ENCODE data around the gene HSD17B8.

HSD17B8 gene

DNA sequence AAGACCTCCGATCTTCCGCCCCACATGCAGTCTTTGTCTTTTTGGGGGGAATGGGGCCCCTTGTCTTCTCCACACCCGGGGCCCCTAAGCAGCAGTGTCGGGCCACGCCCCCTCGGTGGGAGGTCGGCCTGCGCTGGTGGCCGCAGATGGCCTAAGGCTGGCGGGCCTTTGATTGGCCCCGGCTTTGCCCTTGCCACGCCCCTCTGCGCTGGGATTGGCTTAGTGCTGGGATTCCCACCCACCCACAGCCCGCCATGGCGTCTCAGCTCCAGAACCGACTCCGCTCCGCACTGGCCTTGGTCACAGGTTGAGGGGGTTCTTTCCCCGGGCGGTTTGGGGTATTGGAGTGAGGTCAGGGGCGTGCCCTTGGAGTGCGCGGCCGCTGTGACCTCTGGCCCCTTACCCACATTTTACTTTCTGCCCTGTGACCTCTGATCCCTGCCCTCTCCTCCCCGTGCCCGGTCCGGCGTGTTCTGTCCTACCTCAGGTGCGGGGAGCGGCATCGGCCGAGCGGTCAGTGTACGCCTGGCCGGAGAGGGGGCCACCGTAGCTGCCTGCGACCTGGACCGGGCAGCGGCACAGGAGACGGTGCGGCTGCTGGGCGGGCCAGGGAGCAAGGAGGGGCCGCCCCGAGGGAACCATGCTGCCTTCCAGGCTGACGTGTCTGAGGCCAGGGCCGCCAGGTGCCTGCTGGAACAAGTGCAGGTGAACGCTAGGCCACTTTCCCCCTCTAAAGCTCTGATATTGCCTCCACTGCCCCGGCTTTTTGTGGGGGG, at the start of gene HSD17B8:
TSS of gene HSD17B8 (plus strand) at position 241 of the 776 bp plus-strand sequence. CDS start at position 255, 14 bp downstream.
- DNase-seq, result peak; percentile 94

DNA sequence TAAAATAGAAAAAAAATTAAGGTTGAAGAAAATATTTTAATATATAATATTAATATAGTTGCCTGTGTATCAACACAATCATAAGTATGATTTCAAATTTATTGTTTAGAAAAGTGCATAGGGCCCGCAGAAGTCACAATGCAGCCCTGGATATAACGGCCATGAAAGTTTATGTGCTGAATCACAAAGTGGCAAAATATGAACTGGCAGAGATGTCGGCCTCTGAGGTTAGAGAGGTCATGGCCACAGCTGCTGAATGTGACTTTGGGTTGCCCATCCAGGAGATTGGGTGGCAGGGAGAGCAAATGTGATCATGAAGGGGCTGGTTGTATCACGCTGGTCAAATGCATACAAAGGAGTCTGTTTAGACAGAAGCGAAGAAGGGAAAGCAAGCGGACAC, 47.9 kb upstream of the HSD17B8 start:
- DNase-seq, result no peak

DNA sequence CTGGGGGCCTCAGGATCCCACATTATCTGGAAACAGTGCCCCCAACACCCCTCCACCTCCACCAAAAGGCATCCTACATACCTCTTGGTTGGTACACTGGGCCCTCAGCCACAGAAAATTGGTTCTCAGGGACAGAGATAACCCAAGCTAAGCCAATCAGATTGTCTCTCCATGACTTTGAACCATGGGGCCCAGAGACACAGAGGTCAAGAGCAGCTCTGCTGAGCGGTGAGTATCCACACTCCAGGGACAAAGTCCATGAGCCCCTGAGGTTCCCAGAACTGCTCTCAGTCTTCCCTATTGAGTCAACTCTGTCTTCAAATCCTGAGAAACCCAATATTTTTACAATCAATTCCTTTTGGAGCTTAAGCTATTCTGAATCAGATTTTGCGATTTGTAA, 47.5 kb upstream of the HSD17B8 start:
- no peak for DNase-seq

DNA sequence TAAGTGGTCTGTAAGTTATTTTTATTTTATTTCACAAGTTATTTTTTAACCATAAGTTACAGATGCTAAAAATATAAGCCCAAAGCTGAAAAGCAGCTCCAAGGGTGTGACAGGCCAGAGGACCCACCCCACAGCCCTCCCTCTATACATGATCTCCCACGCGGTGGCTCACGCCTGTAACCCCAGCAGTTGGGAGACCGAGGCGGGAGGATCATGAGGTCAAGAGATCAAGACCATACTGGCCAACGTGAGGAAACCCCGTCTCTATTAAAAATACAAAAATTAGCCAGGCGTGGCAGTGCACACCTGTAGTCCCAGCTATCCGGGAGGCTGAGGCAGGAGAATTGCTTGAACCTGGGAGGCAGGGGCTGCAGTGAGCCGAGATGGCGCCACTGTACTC, 44.4 kb upstream of the HSD17B8 start:
- DNase-seq, result no peak

DNA sequence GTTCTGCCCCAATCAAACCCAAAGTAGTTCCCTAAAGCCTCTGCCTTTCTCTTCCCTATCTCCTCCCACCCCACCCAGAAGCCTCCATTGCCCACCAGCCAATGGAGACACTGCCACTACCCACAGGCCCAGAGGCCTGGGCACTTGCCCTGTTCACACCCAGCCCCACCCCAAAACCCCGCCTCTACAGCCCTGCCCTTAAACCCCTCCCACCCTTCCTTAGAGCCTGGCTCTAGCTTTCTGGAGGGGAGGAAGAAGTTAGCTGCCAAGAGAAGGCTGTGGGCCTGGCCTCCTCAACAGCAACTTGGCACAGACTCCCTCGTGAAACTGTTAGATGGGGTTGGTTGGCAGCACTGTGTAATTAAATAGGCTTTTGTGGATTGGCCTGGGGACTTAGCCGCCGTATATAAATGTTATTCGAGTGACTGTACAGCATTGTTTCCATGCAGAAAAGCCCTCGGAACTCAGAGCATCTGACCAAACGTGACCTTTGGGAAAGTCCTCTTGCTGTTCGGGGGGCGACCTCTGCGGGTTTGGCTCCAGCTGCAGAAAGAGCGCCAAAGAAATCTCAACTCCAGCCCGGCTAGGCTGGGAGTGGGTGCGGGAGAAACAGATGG, 43.6 kb upstream of the HSD17B8 start:
- no peak for DNase-seq

DNA sequence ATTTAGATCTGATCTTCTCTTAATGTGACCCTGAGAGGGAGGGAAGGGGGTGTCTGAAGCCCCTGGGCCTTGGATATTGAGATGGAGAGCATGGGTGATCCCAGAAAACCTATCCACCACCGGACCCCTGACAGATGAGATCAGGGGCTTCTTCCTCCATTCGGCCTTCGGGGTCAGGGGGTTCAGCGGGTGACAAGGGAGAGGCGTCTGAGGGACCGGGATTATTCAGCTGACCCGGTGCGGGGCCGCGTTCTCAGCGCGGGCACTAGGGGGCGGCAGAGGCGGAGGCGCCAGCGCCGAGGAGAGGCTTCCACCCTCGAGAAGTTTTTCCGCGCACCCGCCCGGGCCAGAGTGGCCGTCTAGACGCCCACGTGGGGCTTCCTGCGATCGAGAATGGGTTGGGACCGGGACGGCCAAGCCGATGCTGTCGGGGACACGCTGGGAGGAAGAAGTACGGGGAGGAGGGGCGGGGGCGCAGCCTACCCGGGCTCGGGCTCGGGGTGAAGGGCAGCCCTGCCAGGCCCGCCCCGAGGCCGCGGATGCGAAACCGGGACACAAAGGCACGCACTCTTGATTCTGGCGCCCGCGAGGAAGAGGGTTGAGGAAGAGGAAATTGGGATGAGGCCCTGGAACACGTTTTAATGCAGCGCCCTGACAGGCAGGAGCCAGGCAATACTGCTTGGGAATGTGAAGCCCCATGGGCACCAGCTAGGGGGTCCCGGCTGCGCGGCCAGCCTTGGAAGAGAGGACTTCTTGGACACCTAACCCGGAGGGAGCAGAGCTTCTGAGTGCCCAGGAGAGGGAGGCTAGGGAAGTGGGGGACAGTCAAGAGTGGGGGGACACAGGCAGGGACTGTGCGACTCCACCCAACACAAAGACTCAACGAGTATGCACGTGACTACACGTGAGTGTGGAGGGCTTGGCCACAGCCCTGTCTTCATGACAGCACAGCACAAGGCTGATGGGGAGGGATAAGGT, 42.8 kb upstream of the HSD17B8 start:
- DNase-seq, result peak; percentile 85

DNA sequence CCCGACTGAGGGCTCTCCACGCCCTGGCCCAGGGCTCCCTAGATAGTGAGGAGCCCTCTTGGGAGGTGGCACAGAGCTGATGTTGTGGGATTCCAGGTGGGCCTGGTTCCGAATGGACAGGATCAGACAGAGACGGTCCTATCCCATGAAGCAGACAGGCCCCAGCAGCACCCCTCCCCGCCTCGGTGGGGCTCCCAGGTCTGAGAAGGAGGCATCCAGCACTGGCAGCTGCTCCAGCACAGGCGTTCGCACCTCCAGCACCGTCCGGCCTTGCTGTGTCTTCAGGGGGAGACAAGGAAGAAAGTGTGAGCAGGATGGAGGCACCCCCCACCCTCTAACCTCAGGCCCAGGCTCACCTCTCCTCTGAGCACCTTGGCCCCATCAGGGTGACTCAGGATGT, 40.9 kb upstream of the HSD17B8 start:
- no peak for DNase-seq

DNA sequence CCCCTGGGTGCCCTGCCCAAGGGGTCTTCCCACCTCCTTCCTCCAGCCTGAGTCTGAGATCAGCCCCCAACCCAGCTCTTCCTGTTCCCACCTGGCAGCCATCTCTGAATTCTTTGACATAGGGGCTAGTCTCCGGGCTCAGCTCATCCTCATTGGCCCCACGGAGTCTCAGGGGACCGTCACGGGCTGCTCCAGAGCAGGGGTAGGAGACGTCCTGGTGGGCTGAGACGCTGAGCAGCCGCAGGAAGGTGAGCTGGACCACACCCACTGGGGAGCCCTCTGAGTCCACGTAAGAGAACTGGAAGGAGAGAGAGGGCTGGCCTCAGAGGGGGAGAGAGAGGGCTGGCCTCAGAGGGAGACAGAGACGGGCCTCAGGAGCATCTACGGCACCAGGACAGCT, 40.3 kb upstream of the HSD17B8 start:
- no peak for DNase-seq

DNA sequence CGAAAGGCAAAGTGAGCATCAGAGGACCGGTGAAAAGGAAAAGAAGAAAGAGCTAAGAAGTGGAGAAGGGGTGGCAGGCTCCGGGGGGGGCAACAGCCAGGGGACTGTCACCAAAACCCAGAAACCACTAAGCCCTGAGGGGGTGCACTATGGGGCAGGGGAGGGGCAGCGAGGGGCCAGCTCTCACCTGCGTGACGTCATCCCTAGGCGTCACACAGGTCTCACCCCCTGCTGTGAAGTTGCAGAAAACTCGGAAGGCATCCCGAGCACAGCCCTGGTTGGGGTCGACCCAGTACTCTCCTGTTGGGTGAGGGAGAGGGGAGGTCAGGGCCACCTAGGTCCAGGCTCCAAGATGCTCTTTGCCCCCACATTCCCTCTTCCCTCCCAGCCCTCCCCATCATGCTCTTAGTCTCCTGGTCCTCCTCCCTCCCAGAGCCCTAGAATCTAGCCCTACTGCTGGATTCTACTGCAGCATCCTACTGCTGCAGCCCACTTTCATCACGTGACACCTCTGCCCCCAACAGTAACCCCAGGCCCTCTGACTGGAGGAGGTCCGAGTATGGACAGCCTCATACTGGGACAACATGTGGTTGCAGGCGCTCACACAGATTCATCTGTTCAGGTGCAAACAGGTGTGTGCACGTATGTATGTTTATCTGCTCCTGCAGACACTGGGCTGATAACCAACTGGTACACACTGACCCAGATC, 39.6 kb upstream of the HSD17B8 start:
- no peak for DNase-seq

DNA sequence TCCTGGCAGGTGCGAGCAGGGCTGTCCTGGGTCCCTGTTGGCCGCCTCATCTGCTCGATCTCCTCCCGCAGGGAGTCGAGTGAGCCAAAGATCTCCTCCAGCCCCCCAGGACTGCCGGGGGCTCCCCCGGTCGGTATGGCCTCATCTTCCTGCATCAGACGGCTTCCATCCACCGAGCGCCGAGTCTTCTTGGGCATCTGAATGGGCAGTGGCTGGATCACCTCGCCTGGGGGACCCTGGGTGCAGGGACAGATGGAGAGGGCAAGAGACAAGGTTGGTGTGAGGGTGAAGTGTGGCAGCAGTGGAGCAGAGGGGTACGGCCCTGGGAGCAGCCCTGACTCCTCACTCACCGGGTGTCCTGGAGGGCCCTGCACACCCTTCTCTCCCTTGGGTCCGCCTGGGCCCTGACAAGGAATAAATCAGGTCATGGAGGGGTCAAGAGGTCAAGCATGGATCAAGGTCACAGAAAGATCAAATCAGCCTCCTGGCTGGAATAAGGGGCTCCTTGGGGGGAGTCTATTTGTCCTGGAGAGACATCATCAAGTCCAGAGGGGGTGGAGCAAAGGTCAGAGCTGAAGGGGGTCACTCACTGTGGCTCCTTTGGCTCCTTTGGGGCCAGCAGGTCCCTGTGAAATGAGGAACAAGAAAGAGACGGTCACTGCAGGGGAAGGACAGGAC, 38.7 kb upstream of the HSD17B8 start:
- DNase-seq, result no peak

DNA sequence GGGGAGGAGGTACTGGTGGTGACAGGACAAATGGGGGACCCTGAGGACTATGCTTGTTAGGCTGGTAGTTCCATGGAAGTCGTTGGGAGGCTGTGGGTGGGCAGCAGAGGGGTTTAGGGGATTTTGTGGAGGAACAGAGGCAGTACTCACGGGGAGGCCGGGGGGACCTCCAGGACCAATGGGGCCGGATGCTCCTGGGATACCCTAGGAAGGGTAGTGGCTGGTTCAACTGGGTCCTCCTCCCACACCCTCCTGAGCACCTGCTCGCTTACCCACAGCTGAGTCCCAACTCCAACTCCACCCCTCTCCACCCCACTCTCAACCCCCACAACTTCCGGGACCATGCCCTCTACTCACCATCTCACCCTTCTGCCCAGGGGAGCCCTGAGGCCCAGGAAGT, 38.1 kb upstream of the HSD17B8 start:
- DNase-seq, result no peak

DNA sequence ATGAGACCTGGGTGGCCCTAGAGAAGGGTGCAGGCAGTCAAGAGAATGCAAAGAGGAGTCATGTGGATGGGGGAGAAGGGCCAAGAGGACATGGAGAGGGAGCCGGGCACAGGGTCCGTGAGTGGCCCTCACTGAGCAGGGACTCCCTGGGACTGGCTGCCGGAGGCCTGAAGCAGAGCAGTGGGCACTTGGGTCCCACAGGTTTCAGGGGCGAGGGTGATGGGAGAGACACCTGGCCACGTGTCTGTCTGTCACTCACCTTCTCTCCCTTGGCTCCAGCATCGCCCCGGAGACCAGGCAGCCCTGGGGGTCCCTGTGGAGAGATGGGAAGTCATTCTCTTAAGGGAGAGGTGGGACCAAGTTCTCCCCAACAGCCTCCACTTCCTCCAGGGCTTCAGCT, 37.6 kb upstream of the HSD17B8 start:
- DNase-seq, result no peak

DNA sequence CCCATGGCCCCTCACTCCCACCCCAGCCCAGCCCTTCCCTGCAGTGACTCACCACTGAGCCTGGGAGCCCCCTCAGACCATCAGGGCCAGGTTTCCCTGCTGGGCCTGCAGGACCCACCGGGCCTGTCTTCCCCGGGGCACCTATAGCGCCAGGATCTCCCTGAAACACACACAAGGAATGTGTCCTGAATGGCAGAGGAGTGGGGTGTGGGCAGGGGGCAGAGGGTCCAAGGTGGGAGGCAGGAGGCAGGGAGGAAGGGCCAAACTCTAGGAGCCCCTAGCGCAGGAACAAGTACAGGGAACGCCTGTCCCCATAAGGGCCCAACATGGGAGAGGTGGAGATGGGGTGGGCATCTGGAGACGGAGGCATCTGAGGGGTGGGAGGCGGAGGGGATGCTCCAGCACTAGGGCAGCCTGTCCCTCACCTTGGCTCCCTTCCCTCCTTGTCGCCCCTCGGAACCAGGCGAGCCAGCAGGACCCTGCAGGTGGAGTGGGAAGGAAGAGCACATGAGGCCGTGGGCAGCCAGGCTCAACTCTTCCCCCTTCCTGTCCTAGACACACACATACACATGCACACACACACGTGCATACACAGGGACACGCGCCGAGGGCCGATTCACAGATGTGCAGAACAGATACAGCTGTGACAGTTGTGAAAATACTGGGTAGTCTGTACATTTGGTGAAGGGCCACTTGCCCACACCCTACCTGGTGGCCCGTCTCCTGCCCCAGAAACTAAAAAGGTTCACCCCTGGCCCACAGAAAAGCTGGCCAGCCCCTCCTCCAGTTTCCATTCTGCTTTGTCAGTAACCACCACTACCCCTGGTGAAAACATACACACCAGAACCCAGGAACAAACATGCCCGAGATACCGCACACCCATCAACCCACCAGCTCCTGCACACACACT, 36.8 kb upstream of the HSD17B8 start:
- no peak for DNase-seq

DNA sequence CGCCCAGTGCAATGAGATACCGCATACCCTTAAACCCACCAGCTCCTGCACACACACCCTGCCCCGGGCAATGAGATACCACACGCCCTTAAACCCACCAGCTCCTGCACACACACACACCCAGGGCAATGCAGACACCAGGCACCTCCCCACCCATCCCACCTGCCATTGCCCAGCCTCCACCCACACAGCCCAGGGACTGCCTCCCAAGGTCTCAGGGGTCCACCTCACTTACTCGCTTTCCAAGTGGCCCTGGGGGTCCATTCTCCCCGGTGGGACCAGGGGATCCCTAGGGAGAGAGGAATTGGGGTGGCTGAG, 36.2 kb upstream of the HSD17B8 start:
- DNase-seq, result no peak

DNA sequence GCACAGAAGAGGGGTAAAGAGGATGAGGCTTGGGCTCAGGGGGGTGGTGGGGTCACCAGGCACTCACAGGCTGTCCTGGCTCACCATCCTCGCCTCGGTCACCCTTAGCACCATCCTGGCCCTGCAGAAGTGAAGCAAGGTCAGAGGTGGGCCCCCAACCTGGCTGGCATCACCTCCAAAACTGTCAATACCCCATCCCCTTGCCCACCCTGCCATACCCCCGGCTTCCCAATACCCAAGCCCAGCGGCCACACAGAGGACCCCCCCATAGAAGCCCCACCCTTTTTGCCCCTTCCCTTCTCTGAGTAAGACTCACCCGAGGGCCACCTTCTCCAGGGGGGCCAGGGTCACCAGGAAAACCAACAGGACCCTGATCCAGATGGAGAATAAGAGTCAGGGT, 35.8 kb upstream of the HSD17B8 start:
- DNase-seq, result no peak

DNA sequence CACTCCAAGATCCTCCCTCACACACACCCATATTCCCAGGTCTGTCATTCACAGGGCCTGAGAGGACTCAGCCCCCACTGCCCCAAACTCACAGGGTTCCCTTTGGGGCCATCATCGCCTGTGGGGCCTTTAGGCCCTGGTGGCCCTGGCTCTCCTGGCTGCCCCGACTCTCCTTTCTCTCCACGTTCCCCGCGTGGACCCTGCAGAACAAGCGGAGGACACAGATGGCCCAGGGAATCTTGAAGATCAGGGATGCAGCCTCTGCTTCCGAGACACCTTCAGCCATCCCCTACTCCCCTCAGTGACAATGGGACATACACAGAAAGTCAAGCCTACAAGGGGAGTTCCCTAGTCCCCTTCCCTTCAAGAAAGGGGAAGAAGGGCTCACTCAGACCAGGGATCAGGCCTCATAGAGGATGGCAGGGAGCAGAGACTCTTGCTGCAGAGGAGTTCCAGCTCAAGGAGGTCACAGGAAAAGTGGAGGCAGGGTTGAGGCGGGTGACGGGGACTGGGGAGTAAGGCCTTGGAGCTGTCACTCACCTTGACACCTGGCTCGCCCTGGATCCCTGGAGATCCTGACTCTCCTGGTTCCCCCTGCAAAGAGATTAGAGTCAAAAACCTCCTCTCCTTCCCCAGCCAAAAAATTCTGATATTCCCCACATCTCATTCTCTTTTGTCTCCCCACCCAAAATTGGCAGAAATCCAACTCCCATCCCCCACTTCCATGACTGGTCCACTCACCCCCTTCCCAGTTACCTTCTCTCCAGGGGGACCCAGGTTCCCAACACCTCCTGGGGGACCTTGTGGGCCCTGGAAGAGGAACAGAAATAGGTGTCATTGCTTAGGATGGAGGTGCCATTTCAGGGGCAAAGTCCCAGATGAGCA, 34.9 kb upstream of the HSD17B8 start:
- DNase-seq, result no peak

DNA sequence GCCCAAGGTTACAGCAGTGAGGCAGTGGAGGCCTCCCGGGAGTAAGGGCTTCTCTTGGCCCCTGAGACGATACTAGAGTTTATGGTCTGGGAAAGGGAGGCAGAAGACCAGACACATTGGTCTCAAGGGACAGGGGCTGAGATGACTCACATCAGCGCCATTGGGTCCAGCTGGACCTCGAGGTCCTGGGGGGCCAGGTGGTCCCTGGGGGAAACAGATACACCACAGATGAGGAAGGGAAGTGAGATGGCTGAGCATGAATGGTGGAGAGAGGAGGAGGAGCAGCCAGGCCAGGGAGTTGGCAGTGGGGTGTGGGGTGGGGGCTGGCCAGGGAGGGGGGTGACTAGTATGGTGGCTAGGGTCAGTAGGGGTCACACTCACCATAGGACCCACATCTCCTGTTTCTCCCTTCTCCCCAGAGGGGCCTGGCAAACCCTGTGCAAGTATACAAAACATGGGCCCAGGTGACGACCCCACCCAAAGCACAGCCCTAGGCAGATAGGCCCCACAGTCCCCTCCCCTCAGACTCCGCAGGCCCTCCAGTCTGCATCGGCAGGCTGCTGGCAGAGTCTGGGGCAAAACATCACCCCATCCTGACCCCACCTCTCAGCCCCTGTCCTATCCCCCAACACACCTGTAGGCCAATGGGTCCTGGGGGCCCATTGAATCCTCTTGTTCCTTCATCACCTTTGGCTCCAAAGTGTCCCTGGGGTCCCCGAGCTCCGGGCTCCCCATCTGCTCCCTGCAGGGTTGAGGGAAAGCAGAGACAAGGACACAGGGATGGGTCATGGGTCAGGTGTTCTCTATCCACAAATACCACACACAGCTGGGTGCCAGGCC, 34.1 kb upstream of the HSD17B8 start:
- no peak for DNase-seq

DNA sequence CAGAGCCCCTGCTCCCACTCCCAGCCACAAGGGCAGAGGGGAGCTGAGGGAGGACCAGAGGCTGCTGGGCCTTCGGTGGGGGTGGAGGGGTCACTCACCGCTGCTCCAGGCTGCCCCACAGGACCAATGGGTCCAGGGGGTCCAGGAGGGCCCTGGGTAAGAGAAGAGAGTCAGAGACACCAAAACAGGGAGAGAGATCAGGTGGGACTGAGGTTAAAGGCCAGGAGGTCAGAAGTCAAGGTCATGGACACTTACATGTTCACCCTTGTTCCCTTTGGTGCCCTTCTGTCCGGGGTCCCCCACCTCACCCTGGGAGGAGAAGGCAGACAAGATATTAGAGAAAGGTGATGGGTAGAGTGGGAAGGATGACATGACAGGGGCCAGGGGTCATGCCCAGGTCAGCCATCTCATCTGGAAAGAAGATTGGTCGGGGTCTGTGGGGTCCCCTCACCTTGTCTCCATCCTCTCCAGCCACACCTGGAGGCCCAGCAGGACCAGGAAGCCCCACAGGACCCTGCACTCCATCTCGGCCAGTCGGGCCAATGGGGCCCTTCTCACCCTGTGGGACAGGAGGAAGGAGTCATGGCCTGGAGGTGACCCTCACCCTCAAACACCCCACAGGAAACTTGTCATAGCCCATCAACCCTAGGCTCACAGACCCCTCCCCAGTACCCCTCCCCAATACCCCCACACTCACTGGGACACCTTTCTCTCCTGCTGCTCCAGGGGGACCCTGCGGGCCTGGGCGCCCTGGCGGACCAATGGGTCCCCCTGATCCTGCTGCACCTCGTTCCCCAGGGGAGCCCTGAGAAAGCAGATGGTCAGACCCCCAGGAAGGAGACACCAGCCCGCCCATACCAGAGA, 33.2 kb upstream of the HSD17B8 start:
- no peak for DNase-seq

Data from CD4-positive, alpha-beta T cell treated with Interleukin-17A for 1 hour (primary cell).